HG02870 (cell line): ENCODE measurements around the gene KRTAP9-3.
"Not testable (repeated sequence)": the region's sequence is repeated elsewhere in the genome, so short reads cannot be mapped to it uniquely, and the experiment has no call there.

Source experiments
- ATAC-seq: cut with Tn5 transposase; IDR thresholded peaks from one replicate; pipeline ENCODE4 v1.9.1; 2021; ENCODE audit warnings: mild to moderate bottlenecking, moderate library complexity; ENCODE audit not compliant: unreplicated experiment

Gene KRTAP9-3

DNA sequence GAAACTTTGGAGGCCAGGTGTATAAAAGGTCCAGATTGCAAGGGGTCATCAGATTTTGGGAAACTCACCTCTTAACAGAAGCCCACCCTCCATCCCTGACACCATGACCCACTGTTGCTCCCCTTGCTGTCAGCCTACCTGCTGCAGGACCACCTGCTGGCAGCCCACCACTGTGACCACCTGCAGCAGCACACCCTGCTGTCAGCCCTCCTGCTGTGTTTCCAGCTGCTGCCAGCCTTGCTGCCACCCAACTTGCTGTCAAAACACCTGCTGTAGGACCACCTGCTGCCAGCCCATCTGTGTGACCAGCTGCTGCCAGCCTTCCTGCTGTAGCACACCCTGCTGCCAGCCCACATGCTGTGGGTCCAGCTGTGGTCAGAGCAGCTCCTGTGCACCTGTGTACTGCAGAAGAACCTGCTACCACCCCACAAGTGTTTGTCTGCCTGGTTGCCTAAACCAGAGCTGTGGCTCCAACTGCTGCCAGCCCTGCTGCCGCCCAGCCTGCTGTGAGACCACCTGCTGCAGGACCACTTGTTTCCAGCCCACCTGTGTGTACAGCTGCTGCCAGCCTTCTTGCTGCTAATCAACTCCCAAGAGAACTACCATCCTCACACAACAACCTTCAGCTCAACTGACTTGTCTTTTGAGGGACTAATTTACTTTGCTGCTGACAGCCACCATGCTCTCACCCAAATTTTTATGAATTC, at the start of gene KRTAP9-3:
Gene KRTAP9-3, plus strand, starts transcription at position 51 of the 707 bp plus-strand sequence. Its CDS starts 53 bp downstream, at position 104.
- not testable (repeated sequence) for ATAC-seq

DNA sequence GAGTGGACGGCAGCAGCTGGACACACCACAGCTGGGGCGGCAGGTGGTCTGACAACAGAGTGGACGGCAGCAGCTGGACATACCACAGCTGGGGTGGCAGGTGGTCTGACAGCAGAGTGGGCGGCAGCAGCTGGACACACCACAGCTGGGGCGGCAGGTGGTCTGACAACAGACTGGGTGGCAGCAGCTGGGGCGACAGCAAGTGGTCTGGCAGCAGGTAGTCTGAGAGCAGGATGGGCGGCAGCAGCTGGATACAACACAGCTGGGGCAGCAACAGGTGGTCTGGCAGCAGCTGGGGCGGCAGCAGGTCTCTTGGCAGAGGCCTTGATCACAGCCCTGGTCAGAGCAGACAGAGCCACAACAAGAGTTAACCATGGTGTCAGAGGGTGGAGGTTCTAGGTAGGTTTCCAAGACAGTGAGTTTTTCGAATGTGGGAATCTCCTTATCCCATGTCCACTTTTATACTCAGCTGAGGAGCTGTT, 47.7 kb upstream of the KRTAP9-3 start, which contains the start of gene KRTAP4-1:
Gene KRTAP4-1, minus strand, starts transcription at position 432 of the 482 bp plus-strand sequence. Its CDS starts 57 bp downstream, at position 375.
- ATAC-seq, result no peak

GRCh38 chr17:41185001-41185400, 47.2 kb upstream of the KRTAP9-3 start:
- no peak for ATAC-seq

GRCh38 chr17:41186872-41187271, 45.4 kb upstream of the KRTAP9-3 start:
- ATAC-seq, result no peak

GRCh38 chr17:41189837-41190318, 42.4 kb upstream of the KRTAP9-3 start, which contains the start of gene KRTAP9-1:
Gene KRTAP9-1 (plus strand): TSS chr17:41189887. CDS start chr17:41189887, 0 bp downstream.
- ATAC-seq, result not testable (repeated sequence)

DNA sequence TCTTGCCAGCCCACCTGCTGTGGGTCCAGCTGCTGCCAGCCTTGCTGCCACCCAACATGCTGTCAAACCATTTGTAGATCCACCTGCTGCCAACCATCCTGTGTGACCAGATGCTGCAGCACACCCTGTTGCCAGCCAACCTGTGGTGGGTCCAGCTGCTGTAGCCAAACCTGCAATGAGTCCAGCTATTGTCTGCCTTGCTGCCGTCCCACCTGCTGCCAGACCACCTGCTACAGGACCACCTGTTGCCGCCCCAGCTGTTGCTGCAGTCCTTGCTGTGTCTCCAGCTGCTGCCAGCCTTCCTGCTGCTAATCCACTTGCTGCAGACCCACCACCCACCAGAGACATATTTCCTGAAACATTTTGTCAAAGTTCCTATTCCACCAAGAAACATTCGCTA, 41.9 kb upstream of the KRTAP9-3 start:
- no peak for ATAC-seq

DNA sequence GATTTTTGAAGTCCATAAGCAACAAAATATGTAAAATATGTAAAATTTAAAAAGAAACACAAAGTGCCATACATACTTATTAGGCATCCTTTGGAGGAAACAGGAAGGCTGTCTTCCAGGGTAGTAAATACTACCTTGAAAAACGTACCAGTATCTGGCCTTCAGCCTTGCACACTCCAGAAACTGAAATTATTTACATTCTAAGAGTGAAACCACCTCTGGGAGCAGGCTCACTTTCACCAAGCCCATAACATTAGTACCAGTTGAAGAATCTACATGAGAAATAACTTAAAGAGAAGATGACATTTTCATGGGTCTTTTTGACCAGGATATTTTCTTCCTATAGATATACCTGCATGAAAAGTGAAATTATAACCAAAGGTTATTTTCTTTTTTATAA, 36.2 kb upstream of the KRTAP9-3 start:
- ATAC-seq, result no peak

DNA sequence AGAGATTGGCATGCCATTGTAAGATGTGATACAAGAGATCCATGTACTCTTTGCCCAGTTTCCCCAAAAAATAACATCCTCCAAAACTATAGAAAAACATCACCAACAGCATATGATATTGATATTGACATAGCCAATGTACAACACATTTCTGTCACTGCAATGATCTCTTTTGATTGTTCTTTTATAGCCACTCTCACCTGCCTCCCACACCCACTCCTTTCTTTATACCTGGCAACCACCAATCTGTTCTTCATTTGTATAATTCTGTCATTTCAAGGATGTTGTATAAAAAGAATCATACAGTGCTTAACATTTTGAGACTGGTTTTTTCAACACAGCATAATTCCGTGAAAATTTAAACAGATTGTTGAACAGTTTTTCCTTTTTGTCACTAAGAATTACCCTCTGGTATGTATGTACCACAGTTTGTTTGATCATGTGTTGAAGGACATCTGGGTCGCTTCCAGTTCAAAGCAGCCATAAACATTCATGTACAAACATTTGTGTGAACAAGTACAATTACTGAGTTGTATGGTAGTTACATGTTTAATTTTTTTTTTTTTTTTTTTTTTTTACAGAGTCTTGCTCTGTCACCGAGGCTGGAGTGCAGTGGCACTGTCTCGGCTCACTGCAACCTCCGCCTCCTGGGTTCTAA, 32.7 kb upstream of the KRTAP9-3 start:
- no peak for ATAC-seq

- ATAC-seq, result no peak
Measured at GRCh38 chr17:41211845-41212466, 20.3 kb upstream of the KRTAP9-3 start.

DNA sequence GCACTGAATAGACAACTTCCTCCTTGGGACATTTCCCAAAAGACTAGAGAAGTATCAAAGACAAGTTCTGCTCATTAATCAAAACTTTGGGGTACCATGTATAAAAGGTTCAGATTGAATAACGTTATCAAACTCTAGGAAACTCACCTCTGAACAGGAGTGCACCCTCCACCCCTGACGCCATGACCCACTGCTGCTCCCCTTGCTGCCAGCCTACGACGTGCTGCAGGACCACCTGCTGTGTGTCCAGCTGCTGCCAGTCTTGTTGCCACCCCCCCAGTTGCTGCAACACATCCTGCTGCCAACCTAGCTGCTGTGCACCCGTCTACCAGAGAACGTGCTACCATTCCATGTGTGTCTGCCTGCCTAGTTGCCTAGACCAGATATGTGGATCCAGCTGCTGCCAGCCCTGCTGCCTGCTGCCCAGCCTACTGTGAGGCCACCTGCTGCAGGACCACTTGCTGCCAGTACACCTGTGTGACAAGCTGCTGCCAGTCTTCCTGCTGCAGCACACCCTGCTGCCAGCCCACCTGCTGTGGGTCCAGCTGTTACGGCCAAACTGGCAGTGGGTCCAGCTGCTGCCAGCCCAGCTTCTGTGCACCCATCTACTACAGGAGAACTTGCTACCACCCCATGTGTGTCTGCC, 19.6 kb upstream of the KRTAP9-3 start:
- ATAC-seq, result no peak

DNA sequence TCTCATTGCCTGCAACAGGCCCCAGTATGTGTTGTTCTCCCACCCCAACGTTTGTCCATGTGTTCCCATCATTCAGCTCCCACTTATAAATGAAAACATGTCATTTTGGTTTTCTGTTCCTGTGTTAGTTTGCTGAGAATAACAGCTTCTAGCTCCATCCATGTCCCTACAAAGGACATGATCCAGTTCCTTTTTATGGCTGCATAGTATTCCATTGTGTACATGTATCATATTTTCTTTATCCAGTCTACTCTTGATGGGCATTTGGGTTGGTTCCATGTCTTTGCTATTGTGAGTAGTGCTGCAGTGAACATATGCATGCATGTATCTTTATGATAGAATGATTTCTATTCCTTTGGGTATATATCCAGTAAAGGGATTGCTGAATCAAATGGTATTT, 16.6 kb upstream of the KRTAP9-3 start:
- ATAC-seq, result no peak

DNA sequence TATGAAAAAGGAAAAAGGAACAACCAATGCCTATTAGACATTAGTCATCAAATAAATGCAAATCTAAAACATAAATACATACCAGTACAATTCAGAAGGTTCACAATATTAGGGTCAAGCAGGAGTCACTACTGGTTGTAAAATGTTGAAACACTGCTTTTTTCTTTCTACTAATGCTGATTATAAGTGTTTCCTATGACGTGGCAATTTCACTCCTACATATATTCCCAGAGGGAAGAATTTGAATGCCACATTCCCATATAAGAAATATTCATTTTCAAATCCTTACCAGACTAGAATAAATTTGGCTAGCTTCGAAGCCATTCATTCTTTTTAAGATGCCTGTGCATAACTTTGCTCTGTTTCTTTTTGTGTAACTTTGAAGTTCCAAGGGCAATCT, 8.4 kb upstream of the KRTAP9-3 start:
- no peak for ATAC-seq

DNA sequence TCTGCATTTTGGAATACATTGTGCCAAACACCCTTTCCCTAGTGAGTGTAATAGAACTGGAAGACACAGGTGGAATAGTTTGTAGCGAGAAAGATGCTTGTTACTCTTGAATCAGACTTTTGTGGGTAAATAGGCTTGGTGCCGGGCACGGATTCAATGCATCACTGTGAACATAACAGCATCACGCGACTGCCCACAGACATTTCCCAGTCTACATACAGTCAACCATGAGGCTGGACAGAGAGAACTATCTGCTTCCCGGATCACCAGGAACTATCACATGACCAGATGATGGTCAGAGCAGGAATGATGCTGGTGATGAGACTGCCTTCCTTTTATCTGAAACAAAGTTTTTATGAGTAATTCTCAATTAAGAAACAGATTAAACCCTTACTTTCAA, 6.2 kb upstream of the KRTAP9-3 start:
- no peak for ATAC-seq

GRCh38 chr17:41226598-41227095, 5.6 kb upstream of the KRTAP9-3 start, which contains the start of gene KRTAP9-2:
Gene KRTAP9-2 (plus strand): TSS chr17:41226648. CDS start chr17:41226655, 7 bp downstream.
- ATAC-seq, result not testable (repeated sequence)

DNA sequence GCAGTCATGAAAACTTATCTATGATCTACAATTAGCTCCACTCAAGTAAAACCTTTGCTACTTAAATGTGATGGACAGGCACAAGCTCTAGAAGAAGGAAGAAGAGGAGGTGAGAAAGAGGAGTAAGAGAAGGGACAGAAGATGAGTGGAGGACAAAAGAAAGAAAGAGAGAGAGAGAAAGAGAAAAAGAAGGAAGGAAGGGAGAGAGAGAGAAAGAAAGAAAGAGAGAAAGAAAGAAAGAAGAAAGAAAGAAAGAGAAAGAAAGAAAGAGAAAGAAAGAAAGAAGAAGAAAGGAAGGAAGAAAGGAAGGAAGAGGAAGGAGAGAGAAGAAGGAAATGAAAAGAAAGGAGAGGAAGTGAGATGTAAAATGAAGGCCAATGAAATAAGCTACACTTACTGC, 2.2 kb upstream of the KRTAP9-3 start:
- no peak for ATAC-seq

DNA sequence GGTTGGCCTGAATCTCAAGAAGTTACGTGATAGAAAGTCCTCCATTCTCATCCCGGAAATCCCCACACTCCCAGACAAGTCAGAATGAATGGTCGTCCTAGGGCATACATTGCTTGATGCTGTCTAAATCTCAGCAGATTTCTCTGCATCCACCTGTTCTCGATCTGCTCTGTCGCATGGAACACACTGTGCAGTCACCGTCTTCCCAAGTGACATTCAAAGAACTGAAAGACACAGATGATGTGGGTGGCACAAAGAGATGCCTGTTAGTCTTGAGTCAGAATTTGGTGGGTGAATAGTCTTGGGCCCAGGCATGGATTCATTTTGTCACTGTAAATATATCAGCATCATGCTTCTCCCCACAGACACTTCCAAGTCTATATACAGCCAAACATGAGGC, 518 bp upstream of the KRTAP9-3 start:
- no peak for ATAC-seq

DNA sequence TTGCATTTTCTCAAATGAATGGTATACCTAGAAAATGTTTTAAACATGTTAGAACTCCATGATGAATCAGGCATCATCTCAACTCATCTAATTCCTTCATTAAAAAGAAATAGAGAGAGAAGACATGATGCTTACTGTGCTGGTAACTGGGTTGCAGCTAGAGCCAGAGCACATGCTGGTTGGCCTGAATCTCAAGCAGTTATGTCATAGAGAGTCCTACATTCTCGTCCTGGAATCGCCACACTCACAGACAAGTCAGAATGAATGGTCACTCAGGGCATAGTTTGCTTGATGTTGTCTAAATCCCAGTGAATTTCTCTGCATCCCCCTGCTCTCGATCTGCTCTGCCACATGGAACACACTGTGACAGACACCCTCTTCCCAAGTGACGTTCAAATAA, 4.9 kb downstream of the KRTAP9-3 start:
- not testable (repeated sequence) for ATAC-seq

DNA sequence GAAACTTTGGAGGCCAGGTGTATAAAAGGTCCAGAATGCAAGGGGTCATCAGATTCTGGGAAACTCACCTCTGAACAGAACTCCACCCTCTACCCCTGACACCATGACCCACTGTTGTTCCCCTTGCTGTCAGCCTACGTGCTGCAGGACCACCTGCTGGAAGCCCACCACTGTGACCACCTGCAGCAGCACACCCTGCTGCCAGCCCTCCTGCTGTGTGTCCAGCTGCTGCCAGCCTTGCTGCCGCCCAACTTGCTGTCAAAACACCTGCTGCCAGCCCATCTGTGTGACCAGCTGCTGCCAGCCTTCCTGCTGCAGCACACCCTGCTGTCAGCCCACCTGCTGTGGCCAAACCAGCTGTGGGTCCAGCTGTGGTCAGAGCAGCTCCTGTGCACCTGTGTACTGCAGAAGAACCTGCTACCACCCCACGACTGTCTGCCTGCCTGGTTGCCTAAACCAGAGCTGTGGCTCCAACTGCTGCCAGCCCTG, 5.7 kb downstream of the KRTAP9-3 start, which contains the start of gene KRTAP9-8:
Gene KRTAP9-8, plus strand, starts transcription at position 51 of the 489 bp plus-strand sequence. Its CDS starts 53 bp downstream, at position 104.
- not testable (repeated sequence) for ATAC-seq

- ATAC-seq, result not testable (repeated sequence)
Measured at GRCh38 chr17:41246995-41247787, 14.9 kb downstream of the KRTAP9-3 start.
